ENCODE results near the gene EPHB2. TPM values are rescaled to one million over a fixed set of nuclear protein-coding genes. Genes with fewer than 3 reads are reported as not detected.

EPHB2 gene
- total RNA-seq, 2 experiments from 2014 or later = 0.59 TPM; not detected in 1

- no peak for DNase-seq (ENCODE audit: low spot score)
- no peaks in the 10 kb centered on the region for H4K20me1 ChIP-seq (ENCODE audit: insufficient read depth, low read length)
- POLR2A ChIA-PET = no interaction called here
- H2AFZ ChIP-seq (ENCODE audit: low read length) = no peak overlapping the region
- no peaks in the 10 kb centered on the region for H3K9me2 ChIP-seq (ENCODE audit: insufficient read depth, low read length)
- CTCF ChIA-PET (ENCODE audit: unreplicated experiment) = no interaction called here
- H3K79me2 ChIP-seq (ENCODE audit: insufficient read depth, low read depth, low read length) = no peaks in the 10 kb centered on the region
- H3K4me2 ChIP-seq (ENCODE audit: low read length) = no peak overlapping the region
- H3K36me3 ChIP-seq (ENCODE audit: insufficient read depth, low read length) = no peaks in the 10 kb centered on the region
- no peak overlapping the region for H3K27ac ChIP-seq (ENCODE audit: low read depth, low read length, poor library complexity, severe bottlenecking)
- intact Hi-C loops (cut with micrococcal nuclease; ENCODE audit: unreplicated experiment) = no loop called here
- H3K4me3 ChIP-seq (ENCODE audit: low read depth, low read length, poor library complexity, severe bottlenecking) = no peak overlapping the region
- H3K9me3 ChIP-seq (ENCODE audit: low read length) = no peaks in the 10 kb centered on the region
- BruUV-seq (replicated peaks) = no TSS peak
- H3K4me1 ChIP-seq (ENCODE audit: insufficient read depth, low read length, poor library complexity, severe bottlenecking) = no peaks in the 10 kb centered on the region
- TF ChIP-seq, protein P1, sequence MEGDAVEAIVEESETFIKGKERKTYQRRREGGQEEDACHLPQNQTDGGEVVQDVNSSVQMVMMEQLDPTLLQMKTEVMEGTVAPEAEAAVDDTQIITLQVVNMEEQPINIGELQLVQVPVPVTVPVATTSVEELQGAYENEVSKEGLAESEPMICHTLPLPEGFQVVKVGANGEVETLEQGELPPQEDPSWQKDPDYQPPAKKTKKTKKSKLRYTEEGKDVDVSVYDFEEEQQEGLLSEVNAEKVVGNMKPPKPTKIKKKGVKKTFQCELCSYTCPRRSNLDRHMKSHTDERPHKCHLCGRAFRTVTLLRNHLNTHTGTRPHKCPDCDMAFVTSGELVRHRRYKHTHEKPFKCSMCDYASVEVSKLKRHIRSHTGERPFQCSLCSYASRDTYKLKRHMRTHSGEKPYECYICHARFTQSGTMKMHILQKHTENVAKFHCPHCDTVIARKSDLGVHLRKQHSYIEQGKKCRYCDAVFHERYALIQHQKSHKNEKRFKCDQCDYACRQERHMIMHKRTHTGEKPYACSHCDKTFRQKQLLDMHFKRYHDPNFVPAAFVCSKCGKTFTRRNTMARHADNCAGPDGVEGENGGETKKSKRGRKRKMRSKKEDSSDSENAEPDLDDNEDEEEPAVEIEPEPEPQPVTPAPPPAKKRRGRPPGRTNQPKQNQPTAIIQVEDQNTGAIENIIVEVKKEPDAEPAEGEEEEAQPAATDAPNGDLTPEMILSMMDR (conservative IDR thresholded peaks at IDR 0.05; ENCODE audit: low read length) = no peak
- no peak for TF ChIP-seq EZH2phosphoT487 (IDR thresholded peaks at IDR 0.05; ENCODE audit: borderline replicate concordance, low read depth, low read length)
Observed at GRCh38 chr1:22875841-22876240, 165.2 kb downstream of the EPHB2 start.

DNA sequence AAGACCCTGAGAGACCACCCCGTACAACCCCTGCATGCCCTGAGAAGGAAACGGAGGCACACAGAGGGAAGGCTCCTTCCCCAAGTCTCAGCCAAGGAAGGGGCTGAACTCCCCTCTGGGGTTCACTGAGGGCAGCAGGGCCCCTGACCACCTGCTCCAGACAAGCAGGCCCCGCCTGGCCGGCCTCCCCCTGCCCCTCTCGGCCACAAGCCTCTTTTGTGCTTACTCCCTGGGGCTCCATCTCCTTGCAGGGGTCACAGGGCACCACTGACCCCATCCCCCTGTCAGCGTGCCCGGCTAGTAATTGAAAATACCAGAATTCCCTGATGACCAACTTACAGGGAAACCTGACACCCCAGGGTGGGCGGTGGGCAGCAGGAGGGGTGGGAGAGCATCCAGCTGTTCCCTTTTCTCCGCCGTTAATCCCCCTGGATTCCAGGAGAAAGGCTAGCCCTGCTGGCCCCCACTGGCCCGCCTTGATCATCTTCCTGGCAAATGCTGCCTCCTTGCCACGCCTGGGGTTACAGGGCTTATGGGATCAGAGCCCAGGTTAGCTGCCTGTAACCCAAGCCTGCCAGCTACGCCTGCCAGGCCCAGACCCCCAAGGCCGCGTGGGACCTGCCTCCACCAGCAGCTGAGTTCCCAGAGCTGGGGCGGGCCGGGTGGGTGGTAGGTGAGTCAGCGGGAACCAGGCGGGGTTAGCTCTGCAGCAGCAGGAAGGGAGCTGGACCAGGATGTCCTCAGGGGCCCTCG, 165.9 kb downstream of the EPHB2 start:
- intact Hi-C loops (cut with micrococcal nuclease; ENCODE audit: unreplicated experiment) = no loop called here
- CTCF ChIA-PET (ENCODE audit: unreplicated experiment) = no interaction called here

More for the DNA sequence above, 165.9 kb downstream of the EPHB2 start:
- Histone ChIP-seq H3K36me3 (ENCODE audit: insufficient read depth, low read length) (no peaks in the 10 kb centered on the region), H3K4me3 (ENCODE audit: low read depth, low read length, poor library complexity, severe bottlenecking) (no peak overlapping the region), H3K4me1 (ENCODE audit: insufficient read depth, low read length, poor library complexity, severe bottlenecking) (no peaks in the 10 kb centered on the region), H3K4me2 (ENCODE audit: low read length) (no peak overlapping the region), H3K9me2 (ENCODE audit: insufficient read depth, low read length) (no peaks in the 10 kb centered on the region), H3K79me2 (ENCODE audit: insufficient read depth, low read depth, low read length) (no peaks in the 10 kb centered on the region), H4K20me1 (ENCODE audit: insufficient read depth, low read length) (no peaks in the 10 kb centered on the region), H3K27ac (ENCODE audit: low read depth, low read length, poor library complexity, severe bottlenecking) (no peak overlapping the region), H3K9me3 (ENCODE audit: low read length) (no peaks in the 10 kb centered on the region), H2AFZ (ENCODE audit: low read length) (no peak overlapping the region)
- DNase-seq (ENCODE audit: low spot score) = no peak
- TF ChIP-seq EZH2phosphoT487 (IDR thresholded peaks at IDR 0.05; ENCODE audit: borderline replicate concordance, low read depth, low read length) = no peak
- TF ChIP-seq, protein P1 (conservative IDR thresholded peaks at IDR 0.05; ENCODE audit: low read length) = no peak
- POLR2A ChIA-PET = interaction anchor here (0.7 kb wide), 1 partner anchor 485 kb away, joined by 3 read pairs; no protein-coding TSS in a partner anchor
- BruUV-seq (replicated peaks) = no TSS peak
